GM21723 (cell line): ENCODE results near the gene PLEKHH1.
A peak's percentile ranks its signal among the peaks of the same experiment; 100 is the strongest.

ENCODE experiments used
- ATAC-seq: cut with Tn5 transposase; IDR thresholded peaks from one replicate; pipeline ENCODE4 v1.9.1; 2021; ENCODE audit warnings: mild to moderate bottlenecking, moderate library complexity; ENCODE audit not compliant: unreplicated experiment

PLEKHH1 gene

GRCh38 chr14:67510121-67510520, 23.0 kb upstream of the PLEKHH1 start:
- ATAC-seq: no peak

- no peak for ATAC-seq
Observed at GRCh38 chr14:67510836-67511235, 22.3 kb upstream of the PLEKHH1 start.

GRCh38 chr14:67512463-67513310, 20.4 kb upstream of the PLEKHH1 start:
- ATAC-seq: no peak

GRCh38 chr14:67513631-67514108, 19.4 kb upstream of the PLEKHH1 start:
- ATAC-seq: no peak

- no peak for ATAC-seq
Observed at GRCh38 chr14:67514203-67514607, 18.9 kb upstream of the PLEKHH1 start.

- ATAC-seq: peak; percentile 48
Observed at GRCh38 chr14:67514650-67515385, 18.3 kb upstream of the PLEKHH1 start.

- peak; percentile 69 for ATAC-seq
Observed at GRCh38 chr14:67515386-67516079, 17.6 kb upstream of the PLEKHH1 start.

GRCh38 chr14:67516676-67517075, 16.4 kb upstream of the PLEKHH1 start:
- no peak for ATAC-seq

GRCh38 chr14:67517083-67517482, 16.0 kb upstream of the PLEKHH1 start:
- no peak for ATAC-seq

GRCh38 chr14:67519406-67519805, 13.7 kb upstream of the PLEKHH1 start:
- ATAC-seq: no peak

- ATAC-seq: no peak
Observed at GRCh38 chr14:67520482-67520881, 12.6 kb upstream of the PLEKHH1 start.

- ATAC-seq: no peak
Observed at GRCh38 chr14:67522270-67522669, 10.8 kb upstream of the PLEKHH1 start.

GRCh38 chr14:67523764-67524633, 9.1 kb upstream of the PLEKHH1 start:
- no peak for ATAC-seq

GRCh38 chr14:67524634-67524963, 8.5 kb upstream of the PLEKHH1 start:
- ATAC-seq: no peak

- no peak for ATAC-seq
Observed at GRCh38 chr14:67525389-67525788, 7.7 kb upstream of the PLEKHH1 start.

GRCh38 chr14:67526181-67526580, 6.9 kb upstream of the PLEKHH1 start:
- ATAC-seq: no peak

GRCh38 chr14:67526676-67527459, 6.2 kb upstream of the PLEKHH1 start:
- no peak for ATAC-seq

GRCh38 chr14:67527756-67528155, 5.3 kb upstream of the PLEKHH1 start:
- no peak for ATAC-seq

GRCh38 chr14:67528276-67528675, 4.8 kb upstream of the PLEKHH1 start:
- ATAC-seq: no peak
